Endothelial cell of umbilical vein (primary cell): ENCODE results near the gene SUPT3H.

Experiments used
- CTCF ChIP-seq, 2 donors: IDR thresholded peaks; 1 replicate in 1 of 2; 2 replicates in 1 of 2; pipeline ENCODE4 v1.5.1; 2011; ENCODE audit warnings: low read length in 2 of 2, mild to moderate bottlenecking in 2 of 2, moderate library complexity in 2 of 2, control low read depth in 1 of 2, inconsistent platforms in 1 of 2, low read depth in 1 of 2; ENCODE audit not compliant: insufficient read depth in 1 of 2; ENCODE audit errors: extremely low read depth in 1 of 2
- JUN ChIP-seq: IDR thresholded peaks from 2 replicates; pipeline ENCODE4 v1.6.1; 2011; ENCODE audit warnings: borderline replicate concordance, low read depth; ENCODE audit not compliant: insufficient read length, insufficient read depth
- POLR2AphosphoS5 ChIP-seq: IDR thresholded peaks from 2 replicates; pipeline ENCODE4 v1.6.1; 2012; ENCODE audit warnings: low read depth, mild to moderate bottlenecking, control low read depth, low read length, moderate library complexity; ENCODE audit not compliant: insufficient read depth

GRCh38 chr6:45326698-45327417, 50.9 kb downstream of the SUPT3H start:
- TF ChIP-seq CTCF (IDR thresholded peaks at IDR 0.05; ENCODE audit: extremely low read depth in 1 of 2, insufficient read depth in 1 of 2, low read depth in 1 of 2, low read length in 2 of 2) (no peak), JUN (no peak), POLR2AphosphoS5 (no peak)
